Parathyroid adenoma (tissue), 2 donors: ENCODE results near the gene CADPS.

Source experiments
- H2AFZ ChIP-seq: fragments of 300-600 bp; sonication (generic); one replicate; pipeline ENCODE4 v1.7.0; 2017; ENCODE audit warnings: antibody characterized with exemption, mild to moderate bottlenecking
- H3K27ac ChIP-seq: fragments of 300-600 bp; sonication (generic); one replicate; pipeline ENCODE4 v1.7.0; 2017
- H3K27me3 ChIP-seq: fragments of 300-600 bp; sonication (generic); one replicate; pipeline ENCODE4 v1.7.0; 2017; ENCODE audit warnings: low read length; ENCODE audit not compliant: control insufficient read depth, insufficient read depth
- H3K36me3 ChIP-seq: fragments of 300-600 bp; sonication (generic); one replicate; pipeline ENCODE4 v1.7.0; 2017; ENCODE audit warnings: low read length; ENCODE audit not compliant: control insufficient read depth, insufficient read depth
- H3K4me1 ChIP-seq: fragments of 300-600 bp; sonication (generic); one replicate; pipeline ENCODE4 v1.7.0; 2017; ENCODE audit warnings: control low read depth
- H3K4me2 ChIP-seq: fragments of 300-600 bp; sonication (generic); one replicate; pipeline ENCODE4 v1.7.0; 2017; ENCODE audit warnings: low read length
- H3K4me3 ChIP-seq: fragments of 300-600 bp; sonication (generic); one replicate; pipeline ENCODE4 v1.7.0; 2017; ENCODE audit warnings: low read depth, low read length
- H3K79me2 ChIP-seq: fragments of 300-600 bp; sonication (generic); one replicate; pipeline ENCODE4 v1.7.0; 2017; ENCODE audit warnings: control low read depth
- H3K9ac ChIP-seq: fragments of 300-600 bp; sonication (generic); one replicate; pipeline ENCODE4 v1.7.0; 2017; ENCODE audit warnings: mild to moderate bottlenecking
- H3K9me3 ChIP-seq: fragments of 300-600 bp; sonication (generic); one replicate; pipeline ENCODE4 v1.7.0; 2017; ENCODE audit warnings: low read length; ENCODE audit not compliant: control insufficient read depth
- CTCF ChIP-seq: fragments of 300-600 bp; sonication (generic); IDR thresholded peaks from one replicate; pipeline ENCODE4 v1.7.0; 2017; ENCODE audit warnings: antibody characterized with exemption, mild to moderate bottlenecking
- donor health status: primary hyperparathyroidism.

Gene CADPS

DNA sequence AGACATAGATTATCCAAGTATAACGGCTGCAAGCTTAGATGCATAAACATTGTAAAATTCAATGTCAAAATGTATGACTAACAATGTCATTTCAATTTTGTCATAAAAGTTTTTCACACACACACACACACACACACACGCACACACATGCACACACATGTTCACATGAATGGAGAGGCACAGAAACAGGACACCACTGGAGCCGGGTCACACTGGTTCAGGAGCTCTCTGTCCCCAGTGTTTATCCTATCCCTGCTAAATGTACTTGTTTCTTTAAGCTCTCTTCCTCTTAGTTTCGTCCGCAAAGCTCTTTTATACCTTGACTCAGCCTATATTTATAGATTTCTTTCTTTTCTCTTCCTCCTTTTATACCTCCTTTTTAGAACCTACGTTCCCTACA lies 249.9 kb downstream of the CADPS start:
- no peak for TF ChIP-seq CTCF
- H3K4me2 ChIP-seq = no peak overlapping the region
- H3K4me3 ChIP-seq = no peak overlapping the region
- no peaks in the 10 kb centered on the region for H3K9me3 ChIP-seq
- no peak overlapping the region for H2AFZ ChIP-seq
- H3K27ac ChIP-seq = no peak overlapping the region
- H3K27me3 ChIP-seq = no peaks in the 10 kb centered on the region
- no peaks in the 10 kb centered on the region for H3K36me3 ChIP-seq
- no peaks in the 10 kb centered on the region for H3K79me2 ChIP-seq
- H3K4me1 ChIP-seq = no peaks in the 10 kb centered on the region
- no peak overlapping the region for H3K9ac ChIP-seq

DNA sequence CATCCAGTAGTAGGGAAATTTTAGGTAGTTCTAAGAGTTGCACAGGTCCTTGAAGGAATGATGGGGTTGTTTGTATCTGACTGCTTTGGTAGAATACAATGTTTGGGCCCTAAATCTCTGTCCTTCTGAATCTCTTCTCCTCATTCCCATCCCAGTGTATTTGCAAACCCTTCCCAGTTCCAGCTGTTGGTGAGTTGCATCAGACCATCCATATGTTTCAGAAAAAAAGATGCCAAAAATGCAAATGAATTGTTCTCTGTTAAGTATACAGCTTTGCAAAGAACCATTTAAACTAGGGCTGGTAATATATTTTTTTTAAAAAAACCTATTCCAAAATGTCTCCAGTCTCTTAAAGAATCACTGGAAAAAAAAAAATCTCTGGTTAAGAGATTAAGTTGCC lies 251.0 kb downstream of the CADPS start:
- no peak overlapping the region for H2AFZ ChIP-seq
- no peaks in the 10 kb centered on the region for H3K4me1 ChIP-seq
- H3K9ac ChIP-seq = no peak overlapping the region
- no peaks in the 10 kb centered on the region for H3K79me2 ChIP-seq
- H3K36me3 ChIP-seq = no peaks in the 10 kb centered on the region
- H3K4me3 ChIP-seq = no peak overlapping the region
- H3K27ac ChIP-seq = no peak overlapping the region
- H3K9me3 ChIP-seq = no peaks in the 10 kb centered on the region
- H3K27me3 ChIP-seq = no peaks in the 10 kb centered on the region
- TF ChIP-seq CTCF = no peak
- H3K4me2 ChIP-seq = no peak overlapping the region

- H3K36me3 ChIP-seq = no peaks in the 10 kb centered on the region
- no peaks in the 10 kb centered on the region for H3K27me3 ChIP-seq
- H3K4me1 ChIP-seq = no peaks in the 10 kb centered on the region
- H2AFZ ChIP-seq = no peak overlapping the region
- H3K27ac ChIP-seq = no peak overlapping the region
- no peak overlapping the region for H3K4me2 ChIP-seq
- no peaks in the 10 kb centered on the region for H3K79me2 ChIP-seq
- no peak overlapping the region for H3K9ac ChIP-seq
- H3K4me3 ChIP-seq = no peak overlapping the region
- peak; percentile 70 for TF ChIP-seq CTCF
- H3K9me3 ChIP-seq = no peaks in the 10 kb centered on the region
Observed at GRCh38 chr3:62622553-62623174, 252.6 kb downstream of the CADPS start.

DNA sequence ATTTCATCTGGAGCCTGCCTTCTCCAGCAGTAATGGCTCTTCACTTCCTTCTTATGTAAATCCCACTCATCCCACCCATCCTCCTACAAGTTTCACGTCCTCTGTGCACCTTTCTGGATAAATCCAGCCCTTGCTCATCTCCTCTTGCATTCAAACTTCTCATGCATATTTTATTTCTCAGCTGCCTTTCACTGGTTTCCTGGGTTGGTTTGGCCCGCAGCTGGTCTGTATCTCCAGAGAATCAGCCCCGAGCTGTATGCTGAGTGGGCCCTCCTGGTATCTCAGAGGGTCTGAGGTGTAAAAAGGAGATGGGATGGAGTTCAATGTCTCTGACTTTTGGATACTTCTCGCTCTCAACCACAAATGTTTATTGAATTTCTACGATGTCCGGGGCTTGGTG lies 253.3 kb downstream of the CADPS start:
- TF ChIP-seq CTCF = no peak
- Histone ChIP-seq H2AFZ (no peak overlapping the region), H3K4me1 (no peaks in the 10 kb centered on the region), H3K4me2 (no peak overlapping the region), H3K9me3 (no peaks in the 10 kb centered on the region), H3K27me3 (no peaks in the 10 kb centered on the region), H3K9ac (no peak overlapping the region), H3K36me3 (no peaks in the 10 kb centered on the region), H3K27ac (no peak overlapping the region), H3K79me2 (no peaks in the 10 kb centered on the region), H3K4me3 (no peak overlapping the region)

DNA sequence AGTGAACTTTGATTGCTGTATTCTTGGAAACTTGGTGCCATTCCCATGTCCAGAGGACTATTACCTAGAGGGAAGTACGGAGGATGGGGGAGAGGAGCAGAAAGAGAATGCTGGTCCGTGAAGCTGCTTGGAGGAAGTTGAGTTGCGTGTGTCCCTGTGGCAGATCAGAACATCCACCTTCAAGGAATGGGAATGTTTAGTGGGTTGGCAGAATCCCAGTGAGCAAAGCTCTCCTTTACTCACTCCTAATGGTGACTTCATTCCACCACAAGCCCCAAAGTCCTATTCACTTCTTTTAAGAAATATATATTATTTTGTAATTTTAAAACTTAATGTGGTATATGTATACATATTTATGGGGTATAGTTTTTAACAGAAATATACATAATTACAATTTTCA lies 254.0 kb downstream of the CADPS start:
- Histone ChIP-seq H3K4me1 (no peaks in the 10 kb centered on the region), H2AFZ (no peak overlapping the region), H3K27me3 (no peaks in the 10 kb centered on the region), H3K27ac (no peak overlapping the region), H3K4me3 (no peak overlapping the region), H3K4me2 (no peak overlapping the region), H3K9ac (no peak overlapping the region), H3K79me2 (no peaks in the 10 kb centered on the region), H3K36me3 (no peaks in the 10 kb centered on the region), H3K9me3 (no peaks in the 10 kb centered on the region)
- no peak for TF ChIP-seq CTCF
